Heart left ventricle (tissue), 16 donors: Measurements from ENCODE around the gene IRF1. TPM values are rescaled to one million over a fixed set of nuclear protein-coding genes. Genes with fewer than 3 reads are reported as not detected.
A peak's percentile ranks its signal among the peaks of the same experiment; 100 is the strongest.

Experiments used
- ATAC-seq, 4 donors: fragments of 200-7000 bp; cut with Tn5 transposase; one replicate each; pipeline ENCODE4 v1.9.1; 2020 to 2022; ENCODE audit warnings: moderate library complexity in 4 of 4, mild to moderate bottlenecking in 3 of 4, moderate number of reproducible peaks in 1 of 4
- DNase-seq, 5 donors: peaks; one replicate each; pipeline ENCODE4 v3.0.0-alpha.2; 2020
- H3K27ac ChIP-seq, 12 donors: fragments of 200-600 bp; sonication (generic) in 4 of 12; one replicate each; pipeline versions ENCODE4 v1.5.0 to v1.8.0; 2016 to 2022; ENCODE audit warnings: mild to moderate bottlenecking in 2 of 12
- H3K27me3 ChIP-seq, 9 donors: fragments of 200-600 bp; sonication (generic) in 2 of 9; one replicate each; pipeline versions ENCODE4 v1.5.1 to v1.8.0; 2016 to 2022; ENCODE audit warnings: mild to moderate bottlenecking in 3 of 9
- H3K36me3 ChIP-seq, 9 donors: fragments of 200-600 bp; sonication (generic) in 2 of 9; one replicate each; pipeline versions ENCODE4 v1.5.0 to v1.8.0; 2018 to 2022; ENCODE audit warnings: mild to moderate bottlenecking in 2 of 9
- H3K4me1 ChIP-seq, 12 donors: fragments of 200-600 bp; sonication (generic) in 4 of 12; one replicate each; pipeline versions ENCODE4 v1.5.0 to v1.8.0; 2016 to 2022; ENCODE audit warnings: mild to moderate bottlenecking in 3 of 12
- H3K4me3 ChIP-seq, 12 donors: fragments of 200-600 bp; sonication (generic) in 4 of 12; one replicate each; pipeline versions ENCODE4 v1.5.0 to v1.8.0; 2017 to 2022; ENCODE audit warnings: mild to moderate bottlenecking in 9 of 12, moderate library complexity in 4 of 12
- H3K9me3 ChIP-seq, 12 donors: fragments of 200-600 bp; sonication (generic) in 4 of 12; one replicate each; pipeline versions ENCODE4 v1.5.0 to v1.8.0; 2016 to 2022; ENCODE audit warnings: mild to moderate bottlenecking in 1 of 12
- POLR2A ChIP-seq, 2 donors: fragments of 450-650 bp; IDR thresholded peaks; one replicate each; pipeline ENCODE4 v1.6.1; 2017; ENCODE audit warnings: antibody characterized with exemption in 2 of 2, mild to moderate bottlenecking in 2 of 2, moderate library complexity in 2 of 2
- WGBS, 4 donors: extraction: QIAGEN DNeasy Blood & Tissue Kit in 2 of 4; methylation state at CpG; one replicate each; pipeline versions ENCODE4 v1.1.5 to v1.1.7; 2013 to 2018; 5-methylcytosine and 5-hydroxymethylcytosine counted together
- intact Hi-C, 10 donors: fragments of 100-400 bp; cut with DNase I; formaldehyde crosslinking; loops; one replicate each; pipeline versions ENCODE4 v1.11.1 to v1.14.2; 2022
- polyA plus RNA-seq, 2 donors: library from polyadenylated mRNA; stranded (reverse); fragments of 200-250 nt; gene quantifications; one replicate each; pipeline ENCODE4 v1.2.3, GENCODE V29; 2013
- total RNA-seq, 9 donors: library from RNA; depleted of rRNA in 2 of 9; stranded (reverse); fragments of >200 nt in 2 of 9; fragmentation: NEBNext Ultra II Directional in 3 of 9; extraction: Animal tissue kit (Norgen Biotek cat#: 25700) in 3 of 9; gene quantifications; one replicate each; pipeline versions ENCODE4 v1.1.0 to v1.2.4, GENCODE V29; 2016 to 2023
- TF ChIP-seq, protein P1 (sequence below), 12 donors: fragments of 200-600 bp; sonication (generic) in 4 of 12; IDR thresholded peaks; one replicate each; pipeline versions ENCODE4 v1.5.0 to v1.8.0; 2018 to 2022; ENCODE audit warnings: antibody characterized with exemption in 12 of 12, mild to moderate bottlenecking in 5 of 12
- donor health status: ischemic (EF 13 %, LVEDD 7.1; RV severe dilation, severe dysfunction).
- donor health status: healthy with polysubstance abuse.
- donor health status: DM: no; HTN: yes; CAD: no.
- donor health status: DM: no; HTN: no; CAD: no.
- donor health status: ischemic (EF 25% LVEDD 6.9; RV normal size, moderate dysfunction).
- donor health status: ischemic (EF 25% LVEDD 5.7; RV mildly dilated, moderate dysfunction).
- donor health status: healthy.
- donor health status: DM: yes; HTN: yes; CAD: no.
- donor health status: ischemic (EF 35%, LVEDD 5.7; RV mildly dilated, moderate dysfunction).
- donor health status: nonischemic (EF 11% LVEDD 7.7; RV severe dilation, severe dysfunction).
- donor health status: DM: yes; HTN: yes; CAD: no.
- donor health status: PGD.
- donor health status: ischemic (EF 29% LVEDD 5.4; RV normal size, mild dysfunction).
- donor health status: nonischemic (EF 23%, LVEDD 6.1; RV moderate dilation, normal function).

IRF1 gene
- total and polyA plus RNA-seq, 11 donors, result 7.5 to 190 (median 18.4) TPM

DNA sequence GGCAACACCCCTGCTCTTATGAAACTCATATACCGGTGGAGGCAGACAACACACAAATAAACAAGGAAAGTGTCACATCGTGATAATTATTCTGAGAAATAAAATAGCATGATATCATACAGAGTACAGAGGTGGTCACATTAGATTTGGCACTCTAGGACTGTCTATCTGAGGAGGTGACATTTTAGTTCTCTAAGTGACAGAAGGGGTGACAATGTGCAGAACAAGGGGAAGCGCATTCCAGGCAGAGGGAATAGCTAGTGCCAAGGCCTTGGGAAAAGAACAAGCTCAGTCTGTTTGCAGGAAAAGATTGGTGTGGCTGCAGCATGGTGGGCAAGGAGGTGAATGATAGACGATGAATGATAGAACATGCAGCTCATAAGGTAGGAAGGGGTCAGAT, 12.7 kb upstream of the IRF1 start:
- WGBS, 4 donors, result 58 to 65% (median 58%) methylated on average over 4 of the region's 4 CpGs
- Histone ChIP-seq H3K4me3 (no peak overlapping the region), H3K36me3 (no peaks in the 10 kb centered on the region), H3K27me3 (no peaks in the 10 kb centered on the region), H3K4me1 (peaks cover 0 to 53% (median 18%) of the 10 kb centered on the region in 12 donors), H3K9me3 (no peaks in the 10 kb centered on the region), H3K27ac (peak overlapping the region in 7 of 12 donors; percentile 4 to 55 (median 32))
- no peak for TF ChIP-seq POLR2A (IDR thresholded peaks at IDR 0.05)
- TF ChIP-seq, protein P1, sequence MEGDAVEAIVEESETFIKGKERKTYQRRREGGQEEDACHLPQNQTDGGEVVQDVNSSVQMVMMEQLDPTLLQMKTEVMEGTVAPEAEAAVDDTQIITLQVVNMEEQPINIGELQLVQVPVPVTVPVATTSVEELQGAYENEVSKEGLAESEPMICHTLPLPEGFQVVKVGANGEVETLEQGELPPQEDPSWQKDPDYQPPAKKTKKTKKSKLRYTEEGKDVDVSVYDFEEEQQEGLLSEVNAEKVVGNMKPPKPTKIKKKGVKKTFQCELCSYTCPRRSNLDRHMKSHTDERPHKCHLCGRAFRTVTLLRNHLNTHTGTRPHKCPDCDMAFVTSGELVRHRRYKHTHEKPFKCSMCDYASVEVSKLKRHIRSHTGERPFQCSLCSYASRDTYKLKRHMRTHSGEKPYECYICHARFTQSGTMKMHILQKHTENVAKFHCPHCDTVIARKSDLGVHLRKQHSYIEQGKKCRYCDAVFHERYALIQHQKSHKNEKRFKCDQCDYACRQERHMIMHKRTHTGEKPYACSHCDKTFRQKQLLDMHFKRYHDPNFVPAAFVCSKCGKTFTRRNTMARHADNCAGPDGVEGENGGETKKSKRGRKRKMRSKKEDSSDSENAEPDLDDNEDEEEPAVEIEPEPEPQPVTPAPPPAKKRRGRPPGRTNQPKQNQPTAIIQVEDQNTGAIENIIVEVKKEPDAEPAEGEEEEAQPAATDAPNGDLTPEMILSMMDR (IDR thresholded peaks at IDR 0.05), result no peak
- ATAC-seq (peak in 3 of 4 donors; percentile 35 to 55 (median 48)), DNase-seq (no peak)
- intact Hi-C loops, result loop anchor here in 3 of 10 donors (5.0 to 10.0 kb wide), 2 partner anchors 228 to 231 kb away; no protein-coding TSS in a partner anchor

DNA sequence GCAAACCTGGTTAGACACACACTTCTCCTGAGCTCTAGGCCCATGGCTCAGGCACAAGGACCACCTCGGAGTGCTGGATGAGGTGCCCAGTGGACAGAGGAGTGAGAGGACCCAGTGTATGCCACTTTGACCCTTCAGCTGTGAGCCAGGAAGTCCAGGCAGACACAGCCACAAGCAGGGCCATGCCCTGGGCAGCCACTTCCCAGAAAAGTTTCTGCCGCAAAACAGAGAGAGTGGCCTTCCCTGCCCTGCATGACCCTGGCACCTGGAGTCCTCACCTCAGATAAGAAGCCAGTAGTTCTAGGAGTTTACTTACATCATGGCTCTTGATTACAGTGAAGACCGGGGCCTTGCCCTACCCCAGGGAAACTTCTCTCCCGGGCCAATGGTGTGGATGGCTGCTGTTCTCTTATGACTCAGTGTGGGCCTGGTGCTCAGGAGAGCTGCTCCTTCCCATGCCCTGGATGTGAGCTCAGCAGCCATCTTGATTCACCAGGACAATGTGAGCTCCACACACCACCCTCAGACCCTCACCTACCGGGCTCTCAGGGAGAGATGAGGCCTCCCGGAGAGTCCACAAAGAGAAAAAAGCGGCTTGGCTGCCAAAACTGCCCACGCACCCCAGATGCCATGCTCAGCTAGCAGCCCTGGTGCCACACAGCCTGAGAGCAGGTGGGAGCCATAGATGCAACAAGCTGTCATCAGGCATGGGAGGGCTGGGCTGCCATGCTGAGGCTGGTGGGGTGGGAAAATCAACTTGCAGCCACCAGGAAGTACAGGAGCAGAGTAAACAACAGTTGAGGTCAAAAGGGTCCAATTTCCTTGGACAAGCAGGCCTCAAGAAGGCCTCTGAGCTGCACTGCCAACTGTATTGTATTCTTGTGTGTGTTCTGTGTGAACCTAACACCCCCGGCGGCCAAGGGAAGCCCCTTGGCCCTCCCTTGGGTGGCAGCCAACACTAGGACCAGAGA, 11.7 kb upstream of the IRF1 start:
- Histone ChIP-seq H3K4me3 (no peak overlapping the region), H3K4me1 (peaks cover 0 to 63% (median 28%) of the 10 kb centered on the region in 12 donors), H3K36me3 (no peaks in the 10 kb centered on the region), H3K27me3 (no peaks in the 10 kb centered on the region), H3K9me3 (no peaks in the 10 kb centered on the region), H3K27ac (peak overlapping the region in 10 of 12 donors; percentile 4 to 96 (median 24))
- ATAC-seq (no peak), DNase-seq (peak in 1 of 5 donors; percentile 29)
- 77 to 79% (median 78%) methylated on average over 8 to 10 of the region's 10 CpGs for WGBS, 4 donors
- TF ChIP-seq, protein P1 (IDR thresholded peaks at IDR 0.05), result no peak
- no peak for TF ChIP-seq POLR2A (IDR thresholded peaks at IDR 0.05)
- intact Hi-C loops, result loop anchor here in 9 of 10 donors (1.0 to 10.0 kb wide), 5 partner anchors 115 to 230 kb away; no protein-coding TSS in a partner anchor

DNA sequence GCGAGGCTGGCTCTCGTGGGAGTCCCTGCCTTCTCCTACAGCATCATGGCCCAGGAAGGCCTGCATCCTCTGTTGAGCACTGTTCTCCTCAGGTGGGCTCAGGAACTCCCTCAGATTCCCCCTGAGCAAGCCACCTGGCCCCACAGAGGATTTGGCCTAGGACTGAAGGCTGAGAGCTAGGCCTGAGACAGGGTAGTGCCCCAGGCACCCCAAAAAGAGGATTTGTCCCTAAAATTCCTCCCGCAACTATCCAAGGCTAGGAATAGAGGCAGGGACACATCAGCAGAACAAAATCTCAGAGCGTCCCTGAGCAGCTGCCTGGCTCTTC, 11.0 kb upstream of the IRF1 start:
- peaks cover 0 to 66% (median 31%) of the 10 kb centered on the region in 12 donors for H3K4me1 ChIP-seq
- no peaks in the 10 kb centered on the region for H3K9me3 ChIP-seq
- TF ChIP-seq POLR2A (IDR thresholded peaks at IDR 0.05), result no peak
- TF ChIP-seq, protein P1 (IDR thresholded peaks at IDR 0.05), result no peak
- H3K4me3 ChIP-seq, result no peak overlapping the region
- intact Hi-C loops, result loop anchor here in 9 of 10 donors (1.0 to 10.0 kb wide), 5 partner anchors 115 to 229 kb away; no protein-coding TSS in a partner anchor
- ATAC-seq, result no peak
- peak overlapping the region in 4 of 12 donors; percentile 15 to 96 (median 34) for H3K27ac ChIP-seq
- no peaks in the 10 kb centered on the region for H3K27me3 ChIP-seq
- DNase-seq, result no peak
- 70 to 89% (median 79%) methylated on average over 4 of the region's 4 CpGs for WGBS, 4 donors
- H3K36me3 ChIP-seq, result no peaks in the 10 kb centered on the region
